Keratinocyte (primary cell): ENCODE measurements around the gene ZCCHC3. TPM values are rescaled to one million over a fixed set of nuclear protein-coding genes. Genes with fewer than 3 reads are reported as not detected.

Experiments used
- DNase-seq: peaks from one replicate; pipeline ENCODE4 v3.0.0-alpha.2; 2011; ENCODE audit warnings: low read depth, missing footprints, low spot score
- FAIRE-seq: peaks from 2 replicates; lab custom pipeline; 2011; peaks lifted over from hg19 to GRCh38; lab: Jason Lieb, UNC
- H2AFZ ChIP-seq: 2 replicates; pipeline ENCODE4 v1.6.0; 2012; ENCODE audit warnings: low read length, control low read depth, inconsistent platforms; ENCODE audit not compliant: control insufficient read depth
- H3K27ac ChIP-seq: 2 replicates; pipeline ENCODE4 v1.5.1; 2011; ENCODE audit warnings: low read length; ENCODE audit not compliant: control insufficient read depth, insufficient read depth
- H3K27me3 ChIP-seq: 3 replicates; pipeline ENCODE4 v1.6.0; 2011; ENCODE audit warnings: low read length; ENCODE audit not compliant: control insufficient read depth, insufficient read depth; ENCODE audit errors: extremely low read depth
- H3K36me3 ChIP-seq, 2 experiments: 2 replicates in 1 of 2; 3 replicates in 1 of 2; pipeline ENCODE4 v1.5.1; 2011; ENCODE audit warnings: low read length in 2 of 2, mild to moderate bottlenecking in 1 of 2; ENCODE audit not compliant: control insufficient read depth in 2 of 2, insufficient read depth in 2 of 2; ENCODE audit errors: extremely low read depth in 1 of 2
- H3K4me1 ChIP-seq: 3 replicates; pipeline ENCODE4 v1.5.1; 2011; ENCODE audit warnings: low read length; ENCODE audit not compliant: control insufficient read depth, insufficient read depth; ENCODE audit errors: extremely low read depth
- H3K4me2 ChIP-seq: 3 replicates; pipeline ENCODE4 v1.6.0; 2011; ENCODE audit warnings: low read depth, low read length; ENCODE audit not compliant: control insufficient read depth, insufficient read depth; ENCODE audit errors: extremely low read depth
- H3K4me3 ChIP-seq, 3 experiments: fragments of 200-600 bp in 1 of 3; sonication (generic) in 1 of 3; 2 replicates in 2 of 3; 3 replicates in 1 of 3; pipeline ENCODE4 v1.5.1; 2011 to 2016; ENCODE audit warnings: low read length in 3 of 3, mild to moderate bottlenecking in 3 of 3, control low read depth in 2 of 3, inconsistent platforms in 1 of 3, low read depth in 1 of 3, mixed read lengths in 1 of 3, mixed run types in 1 of 3, moderate library complexity in 1 of 3; ENCODE audit not compliant: control insufficient read depth in 2 of 3, insufficient read depth in 2 of 3; ENCODE audit errors: extremely low read depth in 1 of 3
- H3K79me2 ChIP-seq: 2 replicates; pipeline ENCODE4 v1.6.0; 2012; ENCODE audit warnings: low read length; ENCODE audit not compliant: control insufficient read depth, insufficient read depth
- H3K9ac ChIP-seq: 3 replicates; pipeline ENCODE4 v1.6.0; 2011; ENCODE audit warnings: low read length; ENCODE audit not compliant: control insufficient read depth, insufficient read depth; ENCODE audit errors: extremely low read depth
- H3K9me1 ChIP-seq: 3 replicates; pipeline ENCODE4 v1.6.0; 2011; ENCODE audit warnings: low read length; ENCODE audit not compliant: control insufficient read depth, insufficient read depth; ENCODE audit errors: extremely low read depth
- H3K9me3 ChIP-seq: 2 replicates; pipeline ENCODE4 v1.5.1; 2012; ENCODE audit warnings: low read depth, low read length; ENCODE audit not compliant: control insufficient read depth
- H4K20me1 ChIP-seq: 3 replicates; pipeline ENCODE4 v1.6.0; 2011; ENCODE audit warnings: low read length; ENCODE audit not compliant: control insufficient read depth, insufficient read depth; ENCODE audit errors: extremely low read depth
- EZH2 ChIP-seq: IDR thresholded peaks from one replicate; pipeline ENCODE4 v1.6.1; 2012; ENCODE audit warnings: inconsistent platforms, mild to moderate bottlenecking, low read length, moderate library complexity
- dilution Hi-C: fragments of 300-500 bp; cut with MboI; formaldehyde crosslinking; loops from one replicate; pipeline ENCODE4 v1.7.0; 2020; ENCODE audit warnings: low sequenced_read_pairs; ENCODE audit not compliant: extremely low pct_ligation_motif_present
- polyA plus RNA-seq, 5 experiments: library from polyadenylated mRNA; depleted of rRNA in 3 of 5; stranded (reverse) in 3 of 5; stranded (forward) in 1 of 5; unstranded in 1 of 5; fragments of >200 nt; gene quantifications; 1 replicate in 1 of 5; 2 replicates in 3 of 5; 3 replicates in 1 of 5; pipeline versions ENCODE4 v1.2.1 to v1.2.3, GENCODE V29; 2011 to 2012; ENCODE audit warnings: missing spikeins in 2 of 5, low read depth in 1 of 5, low replicate concordance in 1 of 5
- TF ChIP-seq, protein P1 (sequence below), 3 experiments: IDR thresholded peaks in 1 of 3; conservative IDR thresholded peaks in 1 of 3; optimal IDR thresholded peaks in 1 of 3; 2 replicates in 2 of 3; 3 replicates in 1 of 3; pipeline versions ENCODE3 to v1.5.1; 2011; ENCODE audit warnings: low read length in 3 of 3, mild to moderate bottlenecking in 3 of 3, moderate library complexity in 2 of 3, control low read depth in 1 of 3, inconsistent platforms in 1 of 3; ENCODE audit not compliant: insufficient read depth in 2 of 3; ENCODE audit errors: extremely low read depth in 1 of 3

The ZCCHC3 gene
- polyA plus RNA-seq, 1 donor (not counting 4 experiments of a cell fraction or from before 2014, with no cell fraction given) = 5.7 TPM

DNA sequence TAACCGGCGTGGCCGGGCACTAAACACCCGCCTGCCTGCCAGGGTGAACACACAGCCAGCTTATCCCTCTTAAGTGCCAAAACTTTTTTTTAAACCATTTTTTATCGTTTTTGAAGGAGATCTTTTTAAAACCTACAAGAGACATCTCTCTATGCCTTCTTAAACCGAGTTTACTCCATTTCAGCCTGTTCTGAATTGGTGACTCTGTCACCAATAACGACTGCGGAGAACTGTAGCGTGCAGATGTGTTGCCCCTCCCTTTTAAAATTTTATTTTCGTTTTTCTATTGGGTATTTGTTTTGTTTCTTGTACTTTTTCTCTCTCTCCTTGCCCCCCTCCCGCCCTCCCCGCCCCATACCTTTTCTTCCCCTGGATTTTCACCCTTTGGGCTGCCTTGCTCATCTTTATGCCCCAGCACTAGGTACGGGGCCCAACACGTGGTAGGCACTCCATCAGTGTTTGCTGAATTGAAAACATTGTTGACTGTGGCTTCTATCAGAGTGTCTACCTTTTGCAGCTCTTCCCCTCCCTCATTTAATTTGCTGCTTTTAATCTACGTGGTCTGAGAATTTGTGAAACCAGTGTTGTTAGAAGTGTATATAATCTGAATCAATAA lies 1.5 kb downstream of the ZCCHC3 start:
- peak overlapping the region; percentile 61 to 73 (median 71) for H3K4me3 ChIP-seq
- no peak for DNase-seq
- H3K4me2 ChIP-seq = peak overlapping the region; percentile 89
- no peak for FAIRE-seq
- no peaks in the 10 kb centered on the region for H3K9me3 ChIP-seq
- no peak overlapping the region for H2AFZ ChIP-seq
- no peaks in the 10 kb centered on the region for H4K20me1 ChIP-seq
- H3K4me1 ChIP-seq = peaks cover 35% of the 10 kb centered on the region
- H3K9ac ChIP-seq = peak overlapping the region; percentile 88
- peak overlapping the region; percentile 76 for H3K27ac ChIP-seq
- H3K9me1 ChIP-seq = no peaks in the 10 kb centered on the region
- H3K79me2 ChIP-seq = peaks cover 19% of the 10 kb centered on the region
- no peaks in the 10 kb centered on the region for H3K27me3 ChIP-seq
- dilution Hi-C loops = no loop called here
- TF ChIP-seq, protein P1, sequence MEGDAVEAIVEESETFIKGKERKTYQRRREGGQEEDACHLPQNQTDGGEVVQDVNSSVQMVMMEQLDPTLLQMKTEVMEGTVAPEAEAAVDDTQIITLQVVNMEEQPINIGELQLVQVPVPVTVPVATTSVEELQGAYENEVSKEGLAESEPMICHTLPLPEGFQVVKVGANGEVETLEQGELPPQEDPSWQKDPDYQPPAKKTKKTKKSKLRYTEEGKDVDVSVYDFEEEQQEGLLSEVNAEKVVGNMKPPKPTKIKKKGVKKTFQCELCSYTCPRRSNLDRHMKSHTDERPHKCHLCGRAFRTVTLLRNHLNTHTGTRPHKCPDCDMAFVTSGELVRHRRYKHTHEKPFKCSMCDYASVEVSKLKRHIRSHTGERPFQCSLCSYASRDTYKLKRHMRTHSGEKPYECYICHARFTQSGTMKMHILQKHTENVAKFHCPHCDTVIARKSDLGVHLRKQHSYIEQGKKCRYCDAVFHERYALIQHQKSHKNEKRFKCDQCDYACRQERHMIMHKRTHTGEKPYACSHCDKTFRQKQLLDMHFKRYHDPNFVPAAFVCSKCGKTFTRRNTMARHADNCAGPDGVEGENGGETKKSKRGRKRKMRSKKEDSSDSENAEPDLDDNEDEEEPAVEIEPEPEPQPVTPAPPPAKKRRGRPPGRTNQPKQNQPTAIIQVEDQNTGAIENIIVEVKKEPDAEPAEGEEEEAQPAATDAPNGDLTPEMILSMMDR (optimal IDR thresholded peaks at IDR 0.05 in 1 of 3, IDR thresholded peaks at IDR 0.05 in 1 of 3, conservative IDR thresholded peaks at IDR 0.05 in 1 of 3; ENCODE audit: extremely low read depth in 1 of 3, insufficient read depth in 2 of 3, low read length in 3 of 3) = no peak
- TF ChIP-seq EZH2 = no peak
- no peaks in the 10 kb centered on the region for H3K36me3 ChIP-seq

DNA sequence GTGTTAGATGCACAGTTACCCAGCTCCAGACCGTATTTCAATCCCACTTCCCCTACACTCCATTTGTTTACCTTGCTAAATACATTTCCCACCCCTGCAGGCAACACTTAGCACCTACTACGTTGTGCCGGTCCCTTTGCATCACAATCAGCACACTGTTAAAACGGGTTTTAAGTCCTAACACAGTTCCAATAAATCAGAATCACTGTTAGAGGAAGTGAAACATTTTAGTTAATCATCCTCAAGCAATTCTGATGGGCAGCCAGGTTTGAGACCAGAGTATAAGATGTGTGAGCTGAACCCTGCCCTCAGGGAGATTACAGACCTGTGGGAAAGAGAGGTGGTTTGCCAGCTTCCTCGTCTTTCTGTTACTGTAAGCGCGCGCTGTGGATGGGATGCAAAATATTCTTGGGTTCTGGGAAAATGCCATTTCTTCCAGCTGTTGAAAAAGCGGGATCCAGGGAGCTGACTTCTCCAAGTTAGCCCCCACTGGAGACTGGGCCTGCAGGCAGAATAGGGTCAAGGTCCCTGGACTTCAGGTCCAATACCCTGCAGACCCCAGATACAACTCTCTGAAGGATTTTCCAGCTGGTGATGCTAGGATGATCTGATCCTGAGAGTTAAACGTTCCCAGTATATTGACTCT lies 3.1 kb downstream of the ZCCHC3 start:
- TF ChIP-seq EZH2 = no peak
- TF ChIP-seq, protein P1 (optimal IDR thresholded peaks at IDR 0.05 in 1 of 3, IDR thresholded peaks at IDR 0.05 in 1 of 3, conservative IDR thresholded peaks at IDR 0.05 in 1 of 3; ENCODE audit: extremely low read depth in 1 of 3, insufficient read depth in 2 of 3, low read length in 3 of 3) = no peak
- dilution Hi-C loops = no loop called here
- H3K36me3 ChIP-seq = no peaks in the 10 kb centered on the region
- no peak overlapping the region for H3K9ac ChIP-seq
- H3K4me2 ChIP-seq = peak overlapping the region; percentile 89
- no peaks in the 10 kb centered on the region for H4K20me1 ChIP-seq
- H3K79me2 ChIP-seq = peaks cover 19% of the 10 kb centered on the region
- FAIRE-seq (no peak), DNase-seq (no peak)
- H3K27ac ChIP-seq = no peak overlapping the region
- no peaks in the 10 kb centered on the region for H3K9me1 ChIP-seq
- peaks cover 35% of the 10 kb centered on the region for H3K4me1 ChIP-seq
- H2AFZ ChIP-seq = no peak overlapping the region
- no peaks in the 10 kb centered on the region for H3K9me3 ChIP-seq
- H3K4me3 ChIP-seq = no peak overlapping the region
- H3K27me3 ChIP-seq = no peaks in the 10 kb centered on the region
